Stromal cell of bone marrow (primary cell): ENCODE data around the gene ALDH3B2.
"Not testable (repeated sequence)": the region's sequence is repeated elsewhere in the genome, so short reads cannot be mapped to it uniquely, and the experiment has no call there.

ENCODE experiments used
- DNase-seq: peaks from one replicate; pipeline ENCODE4 v3.0.0-alpha.2; 2012; ENCODE audit warnings: low read depth

The ALDH3B2 gene

DNA sequence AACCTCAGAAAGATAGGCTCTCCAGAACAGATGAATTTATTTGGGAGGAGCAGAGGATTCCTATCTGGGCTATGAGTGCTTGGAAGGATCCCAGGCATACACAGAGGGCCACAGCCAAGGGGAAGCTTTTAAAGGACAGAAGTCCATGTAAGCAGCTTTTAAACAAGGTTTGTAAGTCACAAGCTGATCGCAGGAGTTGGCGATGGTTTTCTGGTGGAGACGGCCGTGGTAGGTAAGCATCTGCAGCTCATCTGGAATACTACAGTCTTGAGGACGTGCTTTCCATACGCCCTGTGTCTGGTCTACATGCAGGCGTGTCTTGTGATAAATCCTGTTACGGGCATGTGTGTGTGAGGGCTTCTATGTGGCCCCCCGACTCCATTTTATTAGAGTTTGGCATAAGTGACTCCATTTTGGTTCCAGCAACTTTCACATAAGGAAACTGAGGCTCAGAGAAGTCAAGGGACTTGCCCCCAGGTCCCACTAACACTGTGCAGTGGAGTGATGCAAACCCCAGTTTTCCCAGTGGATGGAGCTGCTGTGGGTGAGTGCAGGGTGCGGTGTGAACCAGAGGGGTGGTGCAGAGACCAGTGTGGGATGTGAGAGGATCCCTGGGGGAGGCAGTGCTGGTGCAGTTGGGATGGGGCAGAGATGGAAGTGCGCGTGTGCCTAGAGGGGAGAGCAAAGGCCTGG is 12.1 kb downstream of the ALDH3B2 start:
- no peak for DNase-seq

DNA sequence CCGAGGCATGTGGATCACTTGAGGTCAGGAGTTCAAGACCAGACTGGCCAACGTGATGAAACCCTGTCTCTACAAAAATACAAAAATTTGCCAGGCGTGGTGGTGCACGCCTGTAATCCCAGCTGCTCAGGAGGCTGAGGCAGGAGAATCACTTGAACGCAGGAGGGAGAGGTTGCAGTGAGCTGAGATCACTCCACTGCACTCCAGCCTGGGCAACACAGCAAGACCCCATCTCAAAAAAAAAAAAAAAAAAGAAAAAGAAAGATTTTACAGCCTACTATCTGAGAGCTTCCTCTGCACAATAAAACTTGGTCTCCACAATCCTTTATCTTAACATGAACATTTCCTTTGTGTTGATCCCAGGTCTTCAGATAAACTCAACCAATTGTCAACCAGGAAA is 13.7 kb downstream of the ALDH3B2 start:
- DNase-seq = not testable (repeated sequence)

DNA sequence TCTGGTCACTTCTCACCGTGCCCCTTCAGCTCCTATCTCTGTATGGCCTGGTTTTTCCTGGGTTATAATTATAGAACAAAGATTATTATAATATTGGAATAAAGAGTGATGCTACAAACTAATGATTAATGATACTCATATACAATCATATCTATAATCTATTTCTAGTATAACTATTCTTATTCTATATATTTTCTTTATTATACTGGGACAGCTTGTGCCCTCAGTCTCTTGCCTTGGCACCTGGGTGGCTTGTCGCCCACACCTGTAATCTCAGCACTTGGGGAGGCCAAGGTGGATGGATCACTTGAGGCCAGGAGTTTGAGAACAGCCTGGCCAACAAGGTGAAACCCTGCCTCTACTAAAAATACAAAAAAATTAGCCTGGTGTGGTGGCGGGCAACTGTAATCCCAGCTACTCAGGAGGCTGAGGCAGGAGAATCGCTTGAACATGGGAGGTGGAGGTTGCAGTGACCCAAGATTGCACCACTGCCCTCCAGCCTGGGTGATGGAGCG is 14.7 kb downstream of the ALDH3B2 start:
- not testable (repeated sequence) for DNase-seq

DNA sequence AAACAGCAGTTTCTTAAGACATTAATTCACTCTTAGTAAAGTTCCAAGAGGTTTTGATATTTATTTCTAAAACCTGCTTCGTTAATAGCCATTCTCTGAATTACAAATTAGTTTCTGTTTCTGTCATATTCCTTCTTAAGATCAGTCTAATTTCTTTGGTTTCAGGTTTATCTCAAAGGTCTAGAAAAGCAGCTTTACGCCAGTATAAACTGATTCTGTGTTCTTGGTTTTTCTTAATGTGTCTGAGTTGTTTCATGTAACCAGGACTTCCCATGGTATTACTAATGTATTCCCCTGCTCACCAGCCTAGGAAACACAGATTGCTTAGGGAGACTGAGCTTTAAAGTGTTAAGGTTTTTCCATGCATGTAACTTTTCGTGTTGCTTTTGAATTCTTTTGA is 17.1 kb downstream of the ALDH3B2 start:
- no peak for DNase-seq

DNA sequence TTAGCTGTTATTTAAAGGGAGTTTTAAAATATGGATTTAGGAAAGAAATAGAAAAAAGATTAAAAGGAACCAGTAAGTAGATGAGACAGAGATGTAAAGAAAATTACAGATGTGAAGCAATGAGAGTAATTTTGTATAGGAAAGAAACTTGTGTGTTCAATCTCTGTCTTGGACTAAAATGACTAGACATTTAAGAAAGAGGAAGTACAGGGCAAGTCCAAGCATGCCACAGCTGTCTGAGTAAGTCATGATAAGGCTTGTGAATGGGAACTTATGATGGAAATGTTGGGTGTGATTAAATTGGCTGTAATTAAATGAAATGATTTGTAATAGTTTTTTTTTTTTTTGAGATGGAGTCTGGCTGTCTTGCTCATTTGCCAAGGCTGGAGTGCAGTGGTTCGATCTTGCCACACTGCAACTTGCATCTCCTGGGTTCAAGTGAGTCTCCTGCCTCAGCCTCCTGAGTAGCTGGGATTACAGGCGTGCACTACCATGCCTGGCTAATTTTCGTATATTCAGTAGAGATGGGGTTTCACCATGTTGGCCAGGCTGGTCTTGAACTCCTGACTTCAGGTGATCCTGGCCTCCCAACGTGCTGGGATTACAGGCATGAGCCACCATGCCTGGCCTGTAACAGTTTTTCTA is 18.0 kb downstream of the ALDH3B2 start:
- no peak for DNase-seq

DNA sequence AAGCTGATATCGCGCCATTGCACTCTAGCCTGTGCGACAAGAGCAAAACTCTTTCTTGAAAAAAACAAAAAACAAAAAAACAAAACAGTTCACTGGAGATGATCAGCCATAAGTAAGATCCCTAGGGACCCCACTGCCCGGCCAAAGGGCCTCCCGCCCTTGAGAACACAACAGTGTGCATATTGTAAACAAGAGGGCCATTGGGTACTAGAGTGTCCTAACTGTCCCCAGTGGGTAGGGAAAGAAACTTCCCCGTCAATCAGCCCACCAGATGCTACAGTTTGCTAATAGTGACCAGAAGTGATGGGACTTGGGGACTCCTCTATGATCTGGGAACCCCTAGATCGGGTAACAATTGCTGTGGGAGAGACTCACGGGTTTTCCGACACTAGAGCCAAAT is 20.2 kb downstream of the ALDH3B2 start:
- DNase-seq = no peak

DNA sequence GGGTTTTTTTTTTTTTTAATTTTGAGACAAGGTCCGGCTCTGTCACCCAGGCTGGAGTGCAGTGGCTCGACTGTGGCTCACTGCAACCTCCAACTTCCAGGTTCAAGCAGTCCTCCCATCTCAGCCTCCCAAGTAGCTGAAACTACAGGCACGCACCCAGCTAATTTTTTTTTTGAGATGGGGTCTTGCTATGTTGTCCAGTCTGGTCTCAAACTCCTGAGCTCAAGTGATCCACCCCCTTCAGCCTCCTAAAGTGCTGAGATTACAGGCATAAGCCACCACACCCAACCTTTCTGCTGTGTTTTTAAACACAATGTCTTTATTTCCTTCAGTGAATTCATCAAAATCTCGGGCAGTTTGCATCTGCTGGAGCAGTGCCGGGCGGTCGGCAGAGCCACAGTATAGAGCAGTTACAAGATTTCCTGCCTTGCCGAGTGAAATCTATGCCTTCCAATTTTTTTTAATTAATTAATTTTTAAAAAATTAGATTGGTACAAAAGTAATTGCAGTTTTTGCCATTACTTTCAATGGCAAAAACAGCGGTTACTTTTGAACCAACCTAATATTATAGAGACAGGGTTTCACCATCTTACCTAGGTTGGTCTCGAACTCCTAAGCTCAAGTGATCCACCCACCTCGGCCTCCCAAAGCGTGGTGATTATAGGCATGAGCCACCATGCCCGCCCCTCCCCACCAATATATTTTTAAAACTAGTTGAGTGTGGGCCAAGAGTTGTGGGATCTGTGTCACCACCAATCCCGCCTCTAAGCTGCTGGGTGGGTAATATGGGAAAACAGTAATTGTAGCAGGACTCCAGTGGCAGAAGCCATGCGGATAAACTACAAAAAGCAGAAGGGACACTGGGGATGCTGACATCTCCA is 21.2 kb downstream of the ALDH3B2 start:
- DNase-seq = no peak

DNA sequence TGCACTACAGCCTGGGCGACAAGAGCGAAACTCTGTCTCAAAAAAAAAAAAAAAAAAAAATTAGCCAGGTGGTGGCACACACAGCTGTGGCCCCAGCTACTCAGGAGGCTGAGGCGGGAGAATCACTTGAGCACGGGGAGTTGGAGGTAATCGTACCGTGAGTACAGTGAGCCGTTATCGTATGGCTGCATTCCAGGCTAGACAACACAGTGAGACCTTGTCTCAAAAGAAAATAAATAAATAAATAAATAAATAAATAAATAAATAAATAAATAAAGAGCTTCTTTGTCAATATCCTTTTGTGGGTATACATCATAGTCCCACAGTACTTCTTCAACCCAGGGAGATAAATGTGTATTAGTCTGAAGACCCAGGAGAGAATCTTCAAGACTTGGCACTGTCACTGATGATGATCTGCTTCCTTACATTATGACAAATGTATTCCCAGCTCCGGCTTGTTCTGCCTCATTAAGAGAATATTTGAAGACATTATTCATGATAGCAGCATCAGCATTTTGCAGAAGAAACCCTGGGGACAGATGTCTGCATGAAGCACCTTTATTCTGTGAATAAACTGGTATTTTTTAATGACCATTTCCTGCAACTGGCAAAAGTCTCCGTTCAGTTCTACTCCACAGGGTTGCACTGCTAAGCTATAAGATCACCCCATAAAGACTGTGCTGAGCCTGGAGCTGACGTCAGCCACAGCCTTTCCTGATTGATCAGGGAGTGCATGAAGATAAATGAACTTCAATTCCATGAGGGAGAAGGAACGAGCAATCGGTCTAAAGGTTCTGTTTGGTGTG is 22.2 kb downstream of the ALDH3B2 start:
- no peak for DNase-seq

DNA sequence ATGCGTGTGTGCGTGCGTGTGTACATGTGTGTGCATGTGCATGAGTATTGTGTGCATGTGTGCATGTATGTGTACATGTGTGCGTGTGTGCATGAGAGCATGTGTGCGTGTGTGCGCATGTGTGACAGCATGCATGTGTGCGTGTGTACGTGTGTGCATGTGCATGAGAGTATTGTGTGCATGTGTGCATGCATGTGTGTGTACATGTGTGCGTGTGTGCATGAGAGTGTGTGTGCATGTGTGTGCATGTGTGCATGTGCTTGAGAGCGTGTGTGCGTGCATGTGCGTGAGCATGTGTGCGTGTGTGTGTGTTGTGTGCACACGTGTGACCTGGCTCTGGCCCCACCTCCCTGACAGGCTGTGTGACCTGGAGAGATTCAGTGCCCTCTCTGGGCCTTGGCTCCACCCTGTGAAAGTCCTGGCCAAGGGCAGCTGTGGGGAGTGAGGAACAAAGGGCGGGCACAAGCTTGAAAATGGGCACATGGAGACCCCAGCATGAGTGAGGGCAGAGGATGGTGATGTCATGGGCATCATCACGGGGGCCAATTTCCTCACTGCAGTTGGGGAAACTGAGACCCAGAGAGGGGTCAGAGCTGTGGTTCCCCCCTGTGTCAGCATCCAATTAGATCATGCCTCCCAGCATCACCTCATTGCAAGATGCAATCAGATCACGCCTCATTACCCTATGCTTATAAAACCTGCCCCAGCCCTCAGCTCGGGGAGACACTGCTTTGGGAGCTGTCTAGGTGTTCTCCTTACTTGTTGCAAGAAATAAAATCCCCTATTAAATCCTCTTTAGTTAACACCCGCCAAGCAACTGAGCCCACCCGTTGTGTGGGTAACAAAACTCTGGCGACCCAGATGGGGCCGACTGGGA is 24.6 kb downstream of the ALDH3B2 start:
- DNase-seq = no peak

DNA sequence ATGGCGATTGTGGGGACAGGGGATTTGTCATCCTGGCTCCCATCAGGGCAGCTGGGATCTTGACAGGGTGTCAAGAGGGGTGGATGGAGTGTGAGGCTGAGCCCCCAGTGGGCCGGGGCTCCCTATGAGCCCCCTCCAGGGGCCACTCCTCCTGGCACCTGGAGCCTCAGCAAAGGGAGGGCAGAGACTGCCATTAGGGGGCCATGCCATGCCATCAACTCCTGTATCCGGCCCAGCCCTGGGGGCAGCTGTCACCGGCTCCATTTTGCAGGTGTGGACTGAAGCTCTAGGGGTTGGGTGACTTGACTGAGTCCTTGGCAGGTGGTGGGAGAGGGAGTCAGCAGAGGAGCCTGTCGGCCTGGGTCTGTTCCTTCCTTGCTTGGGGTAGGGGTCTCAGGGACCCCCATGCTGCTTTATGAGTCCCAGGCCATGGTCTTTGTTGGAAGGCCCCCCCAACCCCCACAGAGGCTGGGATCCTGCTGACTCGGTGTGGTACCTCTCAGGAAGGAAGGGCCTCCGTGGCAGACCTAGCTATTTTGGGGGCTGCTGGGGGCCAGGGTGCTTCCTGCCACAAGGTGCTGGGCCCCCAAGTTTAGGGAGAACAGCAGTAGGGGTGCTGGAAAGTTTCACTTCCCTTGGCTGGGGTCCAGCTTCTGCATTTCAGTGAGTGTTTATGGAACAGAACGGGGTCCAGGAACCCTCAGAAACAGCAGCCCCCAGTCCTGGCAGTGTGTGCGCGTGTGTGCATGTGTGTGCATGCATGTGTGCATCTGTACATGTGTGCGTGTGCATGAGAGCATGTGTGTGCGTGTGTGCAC is 25.4 kb downstream of the ALDH3B2 start:
- no peak for DNase-seq

DNA sequence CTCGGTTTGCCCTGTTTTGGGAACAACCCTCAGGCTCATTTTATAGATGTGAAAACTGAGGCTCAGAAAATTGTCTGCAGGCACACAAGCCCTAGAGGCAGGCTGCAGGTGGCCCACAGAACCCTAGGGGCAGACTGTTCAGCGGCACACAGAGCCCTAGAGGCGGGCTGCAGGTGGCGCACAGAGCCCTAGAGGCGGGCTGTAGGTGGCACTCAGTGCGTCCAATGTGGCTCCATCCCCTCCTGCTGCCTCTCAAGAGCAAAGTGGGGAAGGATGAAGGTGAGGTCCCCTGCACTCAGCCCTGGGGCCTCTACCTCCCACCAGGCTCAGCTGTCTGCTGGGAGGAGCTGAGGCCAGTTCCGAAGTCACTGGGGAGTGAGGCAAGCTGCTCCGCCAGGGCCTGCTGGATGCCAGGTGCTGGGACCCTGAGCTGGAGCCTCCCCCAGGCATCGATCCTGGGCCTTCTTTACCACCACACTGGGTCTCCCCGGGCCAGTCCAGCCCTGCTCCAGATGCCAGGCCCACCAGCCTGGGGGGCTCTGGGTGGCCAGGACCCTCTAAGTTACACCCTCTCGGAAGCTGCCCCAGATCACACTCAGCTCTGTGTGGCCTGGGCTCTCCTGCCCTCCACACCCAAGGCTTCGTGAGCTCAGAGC is 26.2 kb downstream of the ALDH3B2 start:
- no peak for DNase-seq

DNA sequence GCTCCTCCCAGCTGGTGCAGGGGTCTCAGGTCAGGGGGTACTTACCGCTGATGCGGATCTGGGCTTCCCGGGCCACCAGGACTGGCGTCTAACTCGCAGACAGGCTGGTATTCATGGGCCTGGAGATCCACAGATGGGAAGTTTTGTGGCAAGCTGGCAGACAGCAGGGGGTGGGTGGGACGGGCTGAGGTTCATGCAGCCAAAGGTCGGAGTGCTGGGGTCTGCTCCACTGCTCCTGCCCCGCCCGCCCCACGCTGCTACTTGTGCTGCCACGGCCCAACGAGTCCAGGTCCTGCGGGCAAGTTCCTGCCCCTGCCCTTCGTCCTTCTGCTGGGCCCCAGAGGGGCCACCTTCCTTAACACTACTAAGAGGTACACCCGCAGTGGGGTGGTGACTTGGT is 27.0 kb downstream of the ALDH3B2 start:
- DNase-seq = no peak

DNA sequence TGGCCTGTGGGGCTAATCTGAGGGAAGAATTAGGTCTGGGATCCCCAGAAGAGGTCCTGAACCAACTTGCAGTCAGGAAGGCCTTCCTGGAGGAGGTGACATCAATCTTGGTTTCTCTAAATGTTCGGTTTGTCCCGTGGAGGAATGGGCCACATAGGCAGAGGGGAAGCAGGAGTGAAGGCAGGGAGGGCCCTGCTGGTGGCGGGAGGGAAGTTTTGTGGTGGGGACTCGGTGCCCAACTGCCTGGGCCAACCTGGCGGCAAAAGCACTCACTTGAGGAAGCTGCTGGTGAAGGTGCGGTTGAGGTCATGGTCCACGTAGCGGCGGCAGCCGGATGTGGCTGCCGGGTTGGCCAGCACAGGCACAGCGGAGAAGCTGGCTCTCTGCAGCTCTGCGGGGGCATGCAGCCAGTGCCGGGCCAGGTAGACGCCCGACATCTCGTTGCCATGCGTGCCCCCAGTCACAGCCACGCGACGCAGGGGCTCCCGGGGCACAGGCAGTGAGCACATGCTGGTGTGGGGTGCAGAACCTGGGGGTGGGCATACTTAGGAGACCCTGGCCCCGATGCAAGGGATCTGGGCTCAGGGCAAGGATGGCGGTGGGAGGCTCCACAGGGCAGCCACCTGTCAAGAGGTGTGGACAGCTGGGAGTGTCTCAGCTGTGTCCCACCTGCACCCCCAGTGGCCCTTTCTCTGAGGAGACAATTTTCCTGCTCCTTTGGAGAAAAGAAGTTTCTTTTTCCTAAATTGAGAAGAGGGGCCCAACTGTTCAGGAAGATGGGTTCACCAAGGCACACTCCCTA is 27.7 kb downstream of the ALDH3B2 start:
- DNase-seq = no peak

DNA sequence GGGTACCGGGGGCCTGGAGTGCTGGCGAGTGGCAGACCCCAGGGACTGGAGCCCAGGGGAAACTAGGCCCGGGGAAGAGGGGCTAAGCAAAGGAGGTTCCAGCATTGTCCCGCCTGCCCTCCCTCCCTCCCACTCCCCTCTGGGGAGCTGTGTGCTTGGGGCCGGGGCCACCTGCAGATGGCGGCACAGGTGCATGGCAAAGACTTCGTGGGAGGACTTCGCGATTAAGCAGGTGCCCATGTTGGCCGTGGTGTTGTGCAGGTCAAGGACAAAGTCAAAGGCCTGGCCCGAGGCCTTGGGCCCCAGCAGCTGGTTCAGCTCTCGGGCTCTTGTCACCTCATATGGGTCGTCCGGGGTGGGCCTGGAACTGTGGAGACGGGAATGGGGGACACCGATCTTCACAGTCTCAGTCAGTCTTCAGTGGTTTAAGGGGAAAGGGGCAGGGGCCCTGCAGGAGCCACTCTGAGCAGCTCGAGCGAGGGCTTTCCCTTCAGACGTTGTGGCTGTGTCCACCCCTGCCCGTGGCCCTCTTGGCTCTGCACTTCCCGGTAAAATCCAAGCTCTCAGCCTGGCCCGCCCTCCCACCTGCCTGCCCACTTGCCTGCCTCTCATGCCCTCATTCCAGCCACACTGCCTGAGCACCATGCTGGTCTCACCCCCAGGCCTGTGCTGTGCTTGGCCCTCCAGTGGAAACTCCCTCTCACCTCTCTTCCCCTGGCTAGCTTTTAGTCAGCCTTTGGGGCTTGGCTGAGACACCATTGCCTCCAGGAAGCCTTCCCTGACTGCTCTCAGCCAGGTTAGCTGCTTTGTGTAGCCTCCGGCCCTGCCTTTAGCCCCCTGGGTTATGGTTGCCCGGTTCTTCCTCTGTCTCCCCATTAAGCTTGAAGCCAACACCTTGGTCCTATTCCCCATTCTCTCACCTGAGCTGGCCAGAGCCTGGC is 28.6 kb downstream of the ALDH3B2 start:
- DNase-seq = no peak

DNA sequence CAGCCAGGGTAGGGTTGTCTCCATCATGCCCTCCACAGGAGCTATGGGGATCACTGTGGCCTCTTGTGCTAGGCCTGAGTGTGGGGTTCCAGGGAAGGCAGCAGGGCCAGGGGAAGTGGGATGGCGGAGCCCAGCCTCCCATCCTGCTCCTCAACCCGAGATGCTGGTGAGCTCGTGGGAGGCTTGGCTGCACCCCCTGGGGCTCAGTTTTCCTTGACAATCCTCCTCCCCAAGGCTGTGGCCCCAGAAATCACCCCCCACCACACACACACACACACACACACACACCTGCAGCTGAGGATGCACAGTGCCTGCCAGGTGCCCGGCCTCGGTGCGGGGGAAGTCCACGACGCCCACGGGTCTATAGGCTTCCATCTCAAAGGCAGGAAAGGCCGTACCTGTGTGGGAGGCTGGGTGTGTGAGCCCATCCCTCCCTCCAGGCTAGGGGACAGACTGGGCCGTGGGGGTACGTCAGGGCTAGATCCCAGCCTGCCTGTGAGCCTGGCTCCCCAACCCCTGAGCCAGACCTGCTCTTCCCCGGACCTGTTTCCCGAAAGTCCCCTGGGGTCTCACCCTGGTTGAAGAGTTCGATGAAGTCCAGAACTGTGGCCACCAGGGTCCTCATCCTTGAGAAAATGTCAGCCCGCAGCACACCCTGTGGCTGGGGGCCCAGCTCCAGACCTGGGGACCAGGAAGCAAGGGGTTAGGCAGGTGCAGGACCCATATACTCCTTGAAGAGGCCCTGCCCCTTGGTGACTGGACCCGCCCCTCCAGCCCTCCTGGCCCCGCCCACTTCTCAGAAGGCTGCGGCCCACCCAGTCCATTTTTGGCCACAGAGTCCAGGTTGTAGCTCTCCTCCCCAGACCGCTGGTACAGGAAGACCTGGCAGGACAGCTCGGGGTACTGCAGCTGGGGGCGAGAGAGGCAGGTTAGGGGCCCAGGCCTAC is 29.7 kb downstream of the ALDH3B2 start:
- DNase-seq = no peak

DNA sequence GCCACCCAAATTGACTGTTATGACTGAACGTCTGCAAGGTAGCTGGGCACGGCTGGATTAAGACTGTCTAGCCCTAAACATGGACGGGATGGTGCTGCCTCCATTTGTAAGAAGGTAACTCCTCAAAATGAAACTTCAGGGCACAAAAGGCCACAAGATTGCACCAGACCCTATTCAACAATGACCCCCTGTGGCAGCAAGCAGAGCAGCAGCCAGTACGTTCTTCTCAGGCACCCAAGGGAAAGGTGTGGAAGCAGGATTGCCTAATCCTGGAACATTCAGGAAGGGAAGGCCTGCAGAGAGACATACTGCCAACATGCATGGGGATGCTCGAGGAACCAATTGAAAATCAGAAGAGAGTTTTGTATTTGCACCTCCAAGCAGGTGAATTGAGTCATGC is 30.4 kb downstream of the ALDH3B2 start:
- DNase-seq = no peak
